ENCODE measurements around the gene PCGF1.

GRCh38 chr2:74499267-74499939 lies 8.1 kb downstream of the PCGF1 start, which contains the start of gene LBX2:
- TF ChIP-seq POLR2A (IDR thresholded peaks at IDR 0.05; ENCODE audit: low read length), result no peak
- TF ChIP-seq GATA1 (IDR thresholded peaks at IDR 0.05; ENCODE audit: low read depth, low read length), result no peak

All from erythroblast (primary cell).